Measurements from ENCODE around the gene RGS7. TPM values are rescaled to one million over a fixed set of nuclear protein-coding genes. Genes with fewer than 3 reads are reported as not detected.
A peak's percentile ranks its signal among the peaks of the same experiment; 100 is the strongest.
"Not testable (repeated sequence)": the region's sequence is repeated elsewhere in the genome, so short reads cannot be mapped to it uniquely, and the experiment has no call there.

The RGS7 gene
- polyA plus RNA-seq, 1 donor = 2.1 TPM

- not testable (repeated sequence) for H3K4me3 ChIP-seq (ENCODE audit: low read length); H3K27ac ChIP-seq (ENCODE audit: low read length); H3K9me3 ChIP-seq (ENCODE audit: control insufficient read depth, low read depth, low read length); H3K36me3 ChIP-seq (ENCODE audit: control insufficient read depth, insufficient read depth, low read length); H3K4me1 ChIP-seq (ENCODE audit: control insufficient read depth, insufficient read depth, low read length); DNase-seq; H3K27me3 ChIP-seq (ENCODE audit: control insufficient read depth, insufficient read depth, low read length)
- WGBS (ENCODE audit: insufficient coverage, low lambda C conversion rate) = 100% methylated on average over 2 of the region's 3 CpGs
Observed at GRCh38 chr1:240734705-240735104, 622.3 kb downstream of the RGS7 start.

- Histone ChIP-seq H3K4me1 (ENCODE audit: control insufficient read depth, insufficient read depth, low read length) (no peaks in the 10 kb centered on the region), H3K27ac (ENCODE audit: low read length) (no peak overlapping the region), H3K9me3 (ENCODE audit: control insufficient read depth, low read depth, low read length) (no peaks in the 10 kb centered on the region), H3K4me3 (ENCODE audit: low read length) (no peak overlapping the region), H3K36me3 (ENCODE audit: control insufficient read depth, insufficient read depth, low read length) (no peaks in the 10 kb centered on the region), H3K27me3 (ENCODE audit: control insufficient read depth, insufficient read depth, low read length) (no peaks in the 10 kb centered on the region)
- WGBS (ENCODE audit: insufficient coverage, low lambda C conversion rate) = no CpG with 5 or more reads among the region's 3 CpGs
- no peak for DNase-seq
Observed at GRCh38 chr1:240734001-240734400, 623.0 kb downstream of the RGS7 start.

DNA sequence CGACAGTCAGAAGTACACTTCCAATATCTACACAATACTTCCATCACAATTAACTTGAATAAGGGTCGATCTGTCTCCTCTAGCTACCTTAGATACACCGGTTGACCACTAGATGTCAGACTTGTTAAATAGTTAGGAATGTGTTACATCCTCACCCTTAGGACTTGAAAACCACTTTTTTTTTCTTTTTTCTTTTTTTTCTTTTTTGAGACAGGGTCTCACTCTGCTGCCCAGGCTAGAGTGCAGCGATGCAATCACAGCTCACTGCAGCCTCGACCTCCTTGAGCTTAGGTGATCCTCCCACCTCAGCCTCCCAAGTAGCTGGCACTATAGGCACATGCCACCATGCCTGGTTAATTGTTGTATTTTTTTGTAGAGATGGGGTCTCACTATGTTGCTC lies 624.6 kb downstream of the RGS7 start:
- H3K27ac ChIP-seq (ENCODE audit: low read length) = no peak overlapping the region
- no peak overlapping the region for H3K4me3 ChIP-seq (ENCODE audit: low read length)
- no peaks in the 10 kb centered on the region for H3K36me3 ChIP-seq (ENCODE audit: control insufficient read depth, insufficient read depth, low read length)
- H3K4me1 ChIP-seq (ENCODE audit: control insufficient read depth, insufficient read depth, low read length) = no peaks in the 10 kb centered on the region
- whole genome bisulfite sequencing (ENCODE audit: insufficient coverage, low lambda C conversion rate) = 14% methylated on average over 1 of the region's 5 CpGs
- H3K9me3 ChIP-seq (ENCODE audit: control insufficient read depth, low read depth, low read length) = no peaks in the 10 kb centered on the region
- H3K27me3 ChIP-seq (ENCODE audit: control insufficient read depth, insufficient read depth, low read length) = no peaks in the 10 kb centered on the region
- peak; percentile 26 to 27 for DNase-seq

Other genes with a start within 250 kb of the RGS7 start
- gene FH, start 162.6 kb upstream of the RGS7 start, polyA plus RNA-seq = 69.5 TPM
- 0.55 TPM for gene KMO, start 175.2 kb upstream of the RGS7 start, polyA plus RNA-seq

All from large intestine (tissue), 3 donors.